SH-SY5Y (cell line): ENCODE measurements around the gene ZCCHC7.

Experiments used
- GATA2 ChIP-seq: IDR thresholded peaks from 2 replicates; pipeline ENCODE4 v1.6.1; 2011; ENCODE audit warnings: mild to moderate bottlenecking, low read depth, low read length
- GATA3 ChIP-seq: IDR thresholded peaks from 2 replicates; pipeline ENCODE4 v1.6.1; 2011; ENCODE audit warnings: low read depth, mild to moderate bottlenecking, low read length, moderate library complexity

GRCh38 chr9:37246826-37247225 lies 126.5 kb downstream of the ZCCHC7 start:
- TF ChIP-seq GATA2, result no peak
- no peak for TF ChIP-seq GATA3
